Natural killer cell (primary cell): ENCODE data around the gene ENO4. TPM values are rescaled to one million over a fixed set of nuclear protein-coding genes. Genes with fewer than 3 reads are reported as not detected.

Source experiments
- ATAC-seq, 3 donors: fragments of 150-1000 bp in 2 of 3; fragments of 200-7000 bp in 1 of 3; cut with Tn5 transposase; 1 replicate in 1 of 3; 2 replicates in 2 of 3; pipeline ENCODE4 v1.10.0; 2021; ENCODE audit warnings: mild to moderate bottlenecking in 2 of 3, moderate library complexity in 2 of 3
- DNase-seq, 2 donors: peaks; one replicate each; pipeline versions ENCODE4 v3.0.0 to v3.0.0-alpha.2; 2013 to 2021; ENCODE audit warnings: mixed read lengths in 1 of 2
- H3K27ac ChIP-seq: one replicate; pipeline ENCODE4 v1.5.1; 2013; ENCODE audit warnings: mild to moderate bottlenecking, low read length
- H3K27me3 ChIP-seq: one replicate; pipeline ENCODE4 v1.6.1; 2013; ENCODE audit warnings: low read length; ENCODE audit not compliant: control insufficient read depth, insufficient read depth
- H3K36me3 ChIP-seq: one replicate; pipeline ENCODE4 v1.6.1; 2013; ENCODE audit warnings: low read length; ENCODE audit not compliant: control insufficient read depth, insufficient read depth
- H3K4me1 ChIP-seq: one replicate; pipeline ENCODE4 v1.6.1; 2013; ENCODE audit warnings: low read length; ENCODE audit not compliant: control insufficient read depth, insufficient read depth
- H3K4me3 ChIP-seq: one replicate; pipeline ENCODE4 v1.5.1; 2013; ENCODE audit warnings: low read length
- H3K9me3 ChIP-seq: one replicate; pipeline ENCODE4 v1.6.1; 2013; ENCODE audit warnings: low read length; ENCODE audit not compliant: control insufficient read depth, insufficient read depth
- H3K27ac Mint-ChIP-seq, 2 donors: one replicate each; pipeline ENCODE4 v1.8.0; 2022; ENCODE audit warnings: mild to moderate bottlenecking in 2 of 2, mixed read lengths in 2 of 2, moderate library complexity in 1 of 2
- H3K27me3 Mint-ChIP-seq, 2 donors: one replicate each; pipeline ENCODE4 v1.8.0; 2022; ENCODE audit warnings: low read depth in 2 of 2, mixed read lengths in 2 of 2
- H3K36me3 Mint-ChIP-seq: one replicate; pipeline ENCODE4 v1.8.0; 2022; ENCODE audit warnings: mixed read lengths
- H3K4me1 Mint-ChIP-seq, 2 donors: one replicate each; pipeline ENCODE4 v1.8.0; 2022; ENCODE audit warnings: mixed read lengths in 2 of 2
- H3K4me3 Mint-ChIP-seq: one replicate; pipeline ENCODE4 v1.8.0; 2022; ENCODE audit warnings: mild to moderate bottlenecking, moderate library complexity, mixed read lengths
- H3K9me3 Mint-ChIP-seq, 2 donors: one replicate each; pipeline ENCODE4 v1.8.0; 2022; ENCODE audit warnings: mixed read lengths in 2 of 2
- WGBS: methylation state at CpG from one replicate; pipeline ENCODE4 v1.1.7; 2013; ENCODE audit warnings: missing lambda C conversion rate; ENCODE audit not compliant: insufficient coverage; 5-methylcytosine and 5-hydroxymethylcytosine counted together
- intact Hi-C: fragments of 100-400 bp; cut with micrococcal nuclease; formaldehyde crosslinking; loops from one replicate; pipeline ENCODE4 v1.14.2; 2022
- total RNA-seq, 4 donors: library from RNA; stranded (reverse); fragments of 120-200 nt in 1 of 4; gene quantifications; one replicate each; pipeline versions ENCODE4 v1.2.3 to v1.2.4, GENCODE V29; 2013 to 2022
- TF ChIP-seq, protein P1 (sequence below): fragments of 200-600 bp; IDR thresholded peaks from one replicate; pipeline ENCODE4 v1.8.0; 2022; ENCODE audit warnings: antibody characterized with exemption

Gene ENO4, protein sequence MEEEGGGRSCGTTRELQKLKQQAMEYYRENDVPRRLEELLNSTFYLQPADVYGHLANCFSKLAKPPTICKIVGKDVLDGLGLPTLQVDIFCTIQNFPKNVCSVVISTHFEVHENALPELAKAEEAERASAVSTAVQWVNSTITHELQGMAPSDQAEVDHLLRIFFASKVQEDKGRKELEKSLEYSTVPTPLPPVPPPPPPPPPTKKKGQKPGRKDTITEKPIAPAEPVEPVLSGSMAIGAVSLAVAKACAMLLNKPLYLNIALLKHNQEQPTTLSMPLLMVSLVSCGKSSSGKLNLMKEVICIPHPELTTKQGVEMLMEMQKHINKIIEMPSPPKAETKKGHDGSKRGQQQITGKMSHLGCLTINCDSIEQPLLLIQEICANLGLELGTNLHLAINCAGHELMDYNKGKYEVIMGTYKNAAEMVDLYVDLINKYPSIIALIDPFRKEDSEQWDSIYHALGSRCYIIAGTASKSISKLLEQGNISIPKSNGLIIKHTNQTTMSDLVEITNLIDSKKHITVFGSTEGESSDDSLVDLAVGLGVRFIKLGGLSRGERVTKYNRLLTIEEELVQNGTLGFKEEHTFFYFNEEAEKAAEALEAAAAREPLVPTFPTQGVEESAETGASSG
- total RNA-seq, result not detected
- total RNA-seq (2013), result not detected

DNA sequence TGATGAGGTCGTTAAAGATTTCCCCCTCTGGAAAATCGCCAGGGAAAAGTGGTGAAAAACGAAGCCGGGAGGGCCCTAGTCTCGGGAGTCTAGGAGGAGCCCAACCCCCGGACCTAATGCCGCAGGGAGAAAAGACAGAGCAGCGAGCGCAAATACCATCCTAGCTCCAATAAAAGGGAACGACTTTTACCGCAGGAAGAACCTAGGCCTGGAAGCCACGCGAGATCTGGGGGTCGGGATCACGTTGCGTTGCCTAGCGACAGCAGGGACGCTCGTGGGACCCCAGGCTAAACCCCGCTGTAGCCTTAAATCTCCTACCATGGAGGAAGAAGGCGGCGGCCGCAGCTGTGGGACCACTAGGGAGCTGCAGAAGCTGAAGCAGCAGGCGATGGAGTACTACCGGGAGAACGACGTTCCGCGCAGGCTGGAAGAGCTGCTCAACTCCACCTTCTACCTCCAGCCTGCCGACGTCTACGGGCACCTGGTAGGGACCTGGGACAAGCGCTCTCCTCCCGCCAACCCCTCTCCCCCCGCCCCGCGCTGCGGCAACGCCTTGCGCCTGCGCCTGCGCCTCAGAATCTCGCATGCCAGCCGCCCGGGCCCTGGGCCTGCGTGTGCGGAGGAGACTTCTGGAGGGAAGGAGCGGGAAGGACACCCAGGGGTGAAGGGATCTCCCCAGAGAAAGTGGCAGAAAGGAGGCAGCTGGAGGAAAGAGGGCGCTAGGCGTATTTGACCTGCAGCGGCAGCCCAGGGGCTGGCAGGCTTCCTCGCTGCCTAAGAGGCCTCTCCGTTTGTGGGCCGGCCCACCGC is at the start of gene ENO4:
TSS of gene ENO4 (plus strand) at position 252 of the 810 bp plus-strand sequence. CDS start at position 320, 68 bp downstream.
- no peak for ATAC-seq
- TF ChIP-seq, protein P1, sequence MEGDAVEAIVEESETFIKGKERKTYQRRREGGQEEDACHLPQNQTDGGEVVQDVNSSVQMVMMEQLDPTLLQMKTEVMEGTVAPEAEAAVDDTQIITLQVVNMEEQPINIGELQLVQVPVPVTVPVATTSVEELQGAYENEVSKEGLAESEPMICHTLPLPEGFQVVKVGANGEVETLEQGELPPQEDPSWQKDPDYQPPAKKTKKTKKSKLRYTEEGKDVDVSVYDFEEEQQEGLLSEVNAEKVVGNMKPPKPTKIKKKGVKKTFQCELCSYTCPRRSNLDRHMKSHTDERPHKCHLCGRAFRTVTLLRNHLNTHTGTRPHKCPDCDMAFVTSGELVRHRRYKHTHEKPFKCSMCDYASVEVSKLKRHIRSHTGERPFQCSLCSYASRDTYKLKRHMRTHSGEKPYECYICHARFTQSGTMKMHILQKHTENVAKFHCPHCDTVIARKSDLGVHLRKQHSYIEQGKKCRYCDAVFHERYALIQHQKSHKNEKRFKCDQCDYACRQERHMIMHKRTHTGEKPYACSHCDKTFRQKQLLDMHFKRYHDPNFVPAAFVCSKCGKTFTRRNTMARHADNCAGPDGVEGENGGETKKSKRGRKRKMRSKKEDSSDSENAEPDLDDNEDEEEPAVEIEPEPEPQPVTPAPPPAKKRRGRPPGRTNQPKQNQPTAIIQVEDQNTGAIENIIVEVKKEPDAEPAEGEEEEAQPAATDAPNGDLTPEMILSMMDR, result no peak
- peak in 1 of 2 donors; percentile 46 for DNase-seq
- 7% methylated on average over 55 of the region's 55 CpGs for WGBS
- H3K4me3 Mint-ChIP-seq, result no peak within 1 kb of the TSS
- H3K27me3 ChIP-seq, result peaks cover 4% of the 10 kb centered on the region
- no peaks in the 10 kb centered on the region for H3K36me3 Mint-ChIP-seq
- H3K27ac ChIP-seq, result no peak within 1 kb of the TSS
- H3K9me3 Mint-ChIP-seq, result peaks cover 2 to 4% of the 10 kb centered on the region in 2 donors
- peaks cover 15% of the 10 kb centered on the region for H3K4me1 ChIP-seq
- peaks cover 46 to 60% of the 10 kb centered on the region in 2 donors for H3K27me3 Mint-ChIP-seq
- H3K4me3 ChIP-seq, result peak within 1 kb of the TSS; percentile 9
- no peak within 1 kb of the TSS for H3K27ac Mint-ChIP-seq
- intact Hi-C loops, result no loop called here
- no peaks in the 10 kb centered on the region for H3K9me3 ChIP-seq
- H3K36me3 ChIP-seq, result no peaks in the 10 kb centered on the region
- H3K4me1 Mint-ChIP-seq, result no peaks in the 10 kb centered on the region

DNA sequence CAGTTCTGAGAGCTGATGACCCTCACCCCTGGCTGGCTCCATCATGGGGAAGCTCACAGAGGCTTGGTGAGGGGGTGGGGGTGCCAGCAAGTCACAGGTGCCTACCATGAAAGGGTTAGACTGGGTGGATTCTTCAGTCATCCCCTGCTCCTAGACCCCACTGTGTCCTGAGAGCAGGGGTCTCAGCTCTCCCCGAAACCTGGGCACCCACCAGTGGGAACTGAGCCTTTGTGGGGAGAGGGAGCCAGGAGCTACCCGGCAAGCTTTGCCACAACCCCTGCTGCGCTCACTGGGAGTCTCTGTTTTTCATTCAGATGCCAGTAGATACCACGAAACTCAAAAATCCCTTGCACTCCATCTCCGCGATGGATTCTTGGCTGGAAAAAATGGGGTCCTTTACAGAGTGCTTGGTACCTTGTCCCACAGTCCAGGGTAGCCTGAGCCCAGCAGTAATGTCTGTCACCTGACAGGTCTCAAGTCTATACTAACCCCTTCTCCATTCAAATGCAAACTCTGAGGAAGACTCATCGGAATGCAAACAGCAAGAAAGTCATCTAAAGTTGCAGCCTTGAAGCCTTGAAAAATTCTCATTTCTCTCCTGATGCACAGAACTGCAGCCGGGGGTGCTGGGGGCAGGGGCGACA is 48.9 kb upstream of the ENO4 start:
- DNase-seq (no peak), ATAC-seq (no peak)
- WGBS, result 87% methylated on average over 9 of the region's 9 CpGs
- no peak overlapping the region for H3K27ac ChIP-seq
- H3K4me3 ChIP-seq, result no peak overlapping the region
- Mint-ChIP-seq H3K4me3 (no peak overlapping the region), H3K27ac (no peak overlapping the region), H3K36me3 (no peaks in the 10 kb centered on the region), H3K27me3 (peaks cover 8 to 18% of the 10 kb centered on the region in 2 donors), H3K4me1 (peaks cover 0 to 6% of the 10 kb centered on the region in 2 donors), H3K9me3 (no peaks in the 10 kb centered on the region)
- TF ChIP-seq, protein P1, result no peak
- H3K4me1 ChIP-seq, result no peaks in the 10 kb centered on the region
- H3K27me3 ChIP-seq, result no peaks in the 10 kb centered on the region
- H3K9me3 ChIP-seq, result no peaks in the 10 kb centered on the region
- H3K36me3 ChIP-seq, result no peaks in the 10 kb centered on the region
- intact Hi-C loops, result no loop called here

DNA sequence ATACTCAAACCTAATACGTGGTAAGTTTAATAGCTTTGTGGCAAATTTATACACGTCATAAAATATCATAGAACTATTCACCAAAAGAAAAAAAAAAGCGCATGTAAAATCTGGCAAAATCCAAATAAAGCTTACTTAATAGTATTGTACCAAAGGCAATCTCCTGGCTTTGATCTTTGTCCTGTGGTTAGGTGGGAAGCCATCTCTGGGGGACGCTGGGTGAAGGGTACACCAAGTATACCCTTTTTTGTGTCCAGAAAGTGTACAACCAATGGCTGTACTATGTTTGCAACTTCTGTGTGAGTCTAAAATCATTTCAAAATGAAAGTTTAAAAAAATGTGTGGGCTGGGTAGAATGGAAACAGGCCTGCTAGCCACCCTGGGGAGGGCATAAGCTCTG is 47.6 kb upstream of the ENO4 start:
- H3K4me3 ChIP-seq, result no peak overlapping the region
- WGBS, result 69% methylated on average over 1 of the region's 4 CpGs
- DNase-seq (no peak), ATAC-seq (no peak)
- no peaks in the 10 kb centered on the region for H3K4me1 ChIP-seq
- no peak overlapping the region for H3K27ac ChIP-seq
- no peak overlapping the region for H3K4me3 Mint-ChIP-seq
- H3K4me1 Mint-ChIP-seq, result peaks cover 0 to 6% of the 10 kb centered on the region in 2 donors
- H3K27ac Mint-ChIP-seq, result no peak overlapping the region
- TF ChIP-seq, protein P1, result no peak
- H3K36me3 ChIP-seq, result no peaks in the 10 kb centered on the region
- no peaks in the 10 kb centered on the region for H3K27me3 ChIP-seq
- intact Hi-C loops, result no loop called here
- H3K27me3 Mint-ChIP-seq, result peaks cover 5 to 18% of the 10 kb centered on the region in 2 donors
- H3K9me3 ChIP-seq, result no peaks in the 10 kb centered on the region
- no peaks in the 10 kb centered on the region for H3K36me3 Mint-ChIP-seq
- no peaks in the 10 kb centered on the region for H3K9me3 Mint-ChIP-seq
